C4-2B (cell line): ENCODE data around the gene PSMD12.

ENCODE experiments used
- H3K27ac ChIP-seq: fragments of 450-650 bp; 2 replicates; pipeline ENCODE4 v1.5.1; 2017
- CTCF ChIP-seq: fragments of 450-650 bp; conservative IDR thresholded peaks from 2 replicates; pipeline ENCODE4 v1.5.1; 2017; ENCODE audit warnings: mild to moderate bottlenecking
- ZFX ChIP-seq: fragments of 450-650 bp; IDR thresholded peaks from 2 replicates; pipeline ENCODE4 v1.6.1; 2017

PSMD12 gene

DNA sequence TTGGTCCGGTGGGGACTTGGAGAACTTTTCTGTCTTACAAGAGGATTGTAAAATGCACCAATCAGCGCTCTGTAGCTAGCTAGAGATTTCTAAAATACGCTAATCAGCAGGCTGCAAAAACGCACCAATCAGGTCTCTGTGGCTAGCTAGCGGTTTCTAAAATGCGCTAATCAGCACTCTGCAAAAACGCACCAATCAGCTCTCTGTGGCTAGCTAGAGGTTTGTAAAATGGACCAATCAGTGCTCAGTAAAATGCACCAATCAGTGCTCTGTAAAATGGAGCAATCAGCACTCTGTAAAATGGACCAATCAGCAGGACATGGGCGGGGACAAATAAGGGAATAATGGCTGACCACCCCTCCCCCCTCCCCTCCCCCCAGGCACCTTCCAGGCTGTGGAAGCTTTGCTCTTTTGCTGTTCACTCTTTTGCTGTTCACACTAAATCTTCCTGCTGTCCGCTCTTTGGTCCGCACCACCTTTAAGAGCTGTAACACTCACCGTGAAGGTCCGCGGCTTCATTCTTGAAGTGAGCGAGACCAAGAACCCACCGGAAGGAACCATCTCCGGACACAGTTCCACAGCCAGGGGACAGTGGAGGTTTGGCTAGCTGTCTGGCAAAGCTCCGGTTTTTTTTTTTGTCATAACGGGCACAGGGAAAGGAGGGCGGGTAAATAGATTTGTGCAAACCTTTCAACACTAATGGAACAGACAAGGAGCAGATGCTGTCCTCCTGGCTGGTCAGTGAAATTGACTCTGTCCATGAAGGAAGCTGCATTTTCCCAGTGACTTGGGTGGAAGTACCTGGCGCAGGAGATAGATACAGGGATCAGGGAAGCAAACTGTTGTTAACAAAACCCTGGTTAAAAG lies 19.0 kb upstream of the PSMD12 start:
- no peak overlapping the region for H3K27ac ChIP-seq
- TF ChIP-seq CTCF (no peak), ZFX (no peak)

- TF ChIP-seq ZFX (no peak), CTCF (no peak)
- H3K27ac ChIP-seq: peak overlapping the region; percentile 41; the same call in 1 of the 2 replicates
These were observed 15.5 kb upstream of the PSMD12 start for GRCh38 chr17:67381929-67382257.

GRCh38 chr17:67379251-67379630 lies 12.9 kb upstream of the PSMD12 start:
- TF ChIP-seq CTCF: no peak
- no peak for TF ChIP-seq ZFX
- peak overlapping the region; percentile 51 for H3K27ac ChIP-seq

DNA sequence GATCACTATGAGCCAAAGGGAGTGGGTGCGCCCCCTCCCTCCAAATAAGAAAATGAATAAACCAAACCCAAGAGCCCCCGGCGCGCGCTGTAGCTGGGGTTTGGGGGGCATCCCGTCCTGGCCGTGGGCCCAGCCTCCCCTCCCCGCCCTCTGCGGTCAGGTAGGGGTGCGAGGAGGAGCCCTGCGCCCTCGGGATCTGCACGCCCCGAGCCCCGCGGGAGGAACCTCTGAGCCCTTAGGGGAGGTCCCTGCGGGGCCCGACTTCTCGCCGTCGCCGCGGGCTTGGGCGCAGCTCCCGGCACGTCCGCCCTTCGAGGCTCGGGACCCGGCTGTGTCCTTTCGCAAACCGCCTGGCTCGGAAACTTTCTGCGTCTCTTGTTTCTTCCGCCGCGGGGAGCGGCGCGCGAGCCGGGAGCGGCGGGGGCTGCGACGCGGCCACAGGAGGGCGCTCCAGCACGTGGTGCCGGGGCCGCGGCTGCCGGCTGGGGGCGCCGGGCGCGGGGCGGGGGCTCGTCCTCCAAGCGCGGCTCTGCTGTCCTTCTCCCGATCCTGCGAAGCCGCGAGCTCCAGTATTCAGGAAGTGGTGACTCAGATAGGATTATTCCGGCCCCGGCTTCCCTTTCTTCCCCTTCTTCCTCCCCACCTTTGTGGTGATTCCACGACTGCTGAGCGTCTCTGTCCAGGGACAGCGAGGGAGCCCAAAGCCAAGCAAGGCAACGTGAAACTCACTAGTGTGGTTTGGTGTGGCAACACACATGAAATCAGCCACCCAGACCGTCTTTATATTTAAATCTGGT lies 12.3 kb upstream of the PSMD12 start:
- TF ChIP-seq CTCF: peak; percentile 99
- no peak for TF ChIP-seq ZFX
- peak overlapping the region; percentile 51 for H3K27ac ChIP-seq

GRCh38 chr17:67377488-67378453 lies 11.4 kb upstream of the PSMD12 start:
- TF ChIP-seq CTCF (no peak), ZFX (no peak)

DNA sequence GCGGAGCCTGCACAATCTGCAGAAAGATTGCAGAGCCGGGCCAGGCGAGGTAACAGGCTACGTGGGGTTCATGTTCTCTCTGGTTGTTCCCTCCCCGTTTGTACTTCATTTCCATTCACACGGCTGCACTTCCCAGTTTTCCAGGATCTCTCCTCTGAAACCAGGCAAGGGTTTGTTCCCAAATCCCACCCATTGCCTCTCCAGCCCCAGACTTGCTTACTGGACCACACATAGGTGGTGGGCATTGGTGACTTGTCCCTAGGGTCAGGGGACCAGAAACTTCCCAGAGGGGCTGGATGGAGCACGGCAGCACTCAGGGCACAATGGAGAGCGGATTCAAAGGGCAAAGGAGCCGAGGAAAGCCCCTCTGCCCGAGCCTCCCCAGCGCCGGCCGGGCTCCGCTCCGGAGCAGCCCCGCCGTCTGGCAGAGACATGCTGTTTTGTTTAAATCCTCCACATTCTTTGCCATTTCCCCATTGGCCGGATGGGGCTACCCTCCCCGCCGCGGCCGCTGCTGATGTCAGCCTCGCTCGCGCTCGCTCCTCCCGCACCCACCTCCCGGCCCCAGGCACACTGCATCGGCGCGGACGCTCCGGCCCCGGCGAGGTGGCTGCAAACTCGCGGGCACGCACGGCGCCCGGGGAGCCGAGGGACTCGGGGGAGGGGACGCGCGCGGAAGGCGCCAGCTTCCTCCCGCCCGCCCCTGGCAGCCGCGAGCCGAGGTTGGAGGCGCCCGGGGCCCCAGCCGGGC lies 10.5 kb upstream of the PSMD12 start, which contains the start of gene PITPNC1:
Gene PITPNC1, plus strand, starts transcription at position 545 of the 751 bp plus-strand sequence.
- peak within 1 kb of the TSS; percentile 51 for H3K27ac ChIP-seq
- TF ChIP-seq ZFX (no peak), CTCF (no peak)

More at GRCh38 chr17:67377488-67378453, 11.4 kb upstream of the PSMD12 start:
- H3K27ac ChIP-seq: peak overlapping the region; percentile 51
